HEK293 (cell line): Measurements from ENCODE around the gene TFE3.

Source experiments
- AEBP2 ChIP-seq: fragments of 450-650 bp; formaldehyde crosslinking; IDR thresholded peaks from 2 replicates; pipeline ENCODE4 v1.5.1; 2016; ENCODE audit warnings: missing biosample characterization, missing genetic modification characterization, borderline replicate concordance
- HOXD13 ChIP-seq: sonication (generic); formaldehyde crosslinking; IDR thresholded peaks from 2 replicates; pipeline ENCODE4 v1.8.0; 2022; ENCODE audit warnings: missing genetic modification reagents, borderline replicate concordance
- PBX3 ChIP-seq: sonication (generic); formaldehyde crosslinking; IDR thresholded peaks from 2 replicates; pipeline ENCODE4 v1.8.1; 2022; ENCODE audit warnings: mild to moderate bottlenecking, moderate library complexity, missing genetic modification reagents
- PRDM4 ChIP-seq: fragments of 450-650 bp; formaldehyde crosslinking; IDR thresholded peaks from 2 replicates; pipeline ENCODE4 v1.5.1; 2017; ENCODE audit warnings: missing biosample characterization, missing genetic modification characterization
- WT1 ChIP-seq: fragments of 450-650 bp; formaldehyde crosslinking; IDR thresholded peaks from 2 replicates; pipeline ENCODE4 v1.5.1; 2016; ENCODE audit warnings: missing biosample characterization, missing genetic modification characterization
- ZBTB17 ChIP-seq: fragments of 450-650 bp; formaldehyde crosslinking; IDR thresholded peaks from 2 replicates; pipeline ENCODE4 v1.5.1; 2016; ENCODE audit warnings: missing biosample characterization, missing genetic modification characterization
- ZBTB21 ChIP-seq: fragments of 450-650 bp; formaldehyde crosslinking; IDR thresholded peaks from 2 replicates; pipeline ENCODE4 v1.5.1; 2017; ENCODE audit warnings: missing biosample characterization, missing genetic modification characterization
- ZFP3 ChIP-seq: fragments of 450-650 bp; formaldehyde crosslinking; IDR thresholded peaks from 2 replicates; pipeline ENCODE4 v1.5.1; 2016; ENCODE audit warnings: low read depth, missing biosample characterization, missing genetic modification characterization
- ZNF10 ChIP-seq: fragments of 450-650 bp; formaldehyde crosslinking; IDR thresholded peaks from 2 replicates; pipeline ENCODE4 v1.5.1; 2017; ENCODE audit warnings: missing biosample characterization, missing genetic modification characterization
- ZNF121 ChIP-seq: fragments of 450-650 bp; formaldehyde crosslinking; IDR thresholded peaks from 2 replicates; pipeline ENCODE4 v1.5.1; 2016; ENCODE audit warnings: missing biosample characterization, missing genetic modification characterization
- ZNF132 ChIP-seq: fragments of 450-650 bp; formaldehyde crosslinking; IDR thresholded peaks from 2 replicates; pipeline ENCODE4 v1.5.1; 2017; ENCODE audit warnings: missing biosample characterization, missing genetic modification characterization, borderline replicate concordance
- ZNF140 ChIP-seq: fragments of 450-650 bp; formaldehyde crosslinking; IDR thresholded peaks from 2 replicates; pipeline ENCODE4 v1.5.1; 2016; ENCODE audit warnings: missing biosample characterization, missing genetic modification characterization
- ZNF18 ChIP-seq: fragments of 450-650 bp; formaldehyde crosslinking; IDR thresholded peaks from 2 replicates; pipeline ENCODE4 v1.5.1; 2016; ENCODE audit warnings: missing biosample characterization, missing genetic modification characterization
- ZNF2 ChIP-seq: fragments of 450-650 bp; formaldehyde crosslinking; IDR thresholded peaks from 2 replicates; pipeline ENCODE4 v1.5.1; 2016; ENCODE audit warnings: missing biosample characterization, missing genetic modification characterization
- ZNF202 ChIP-seq: fragments of 450-650 bp; formaldehyde crosslinking; IDR thresholded peaks from 2 replicates; pipeline ENCODE4 v1.5.1; 2016; ENCODE audit warnings: missing biosample characterization, missing genetic modification characterization, borderline replicate concordance
- ZNF214 ChIP-seq: fragments of 450-650 bp; formaldehyde crosslinking; IDR thresholded peaks from 2 replicates; pipeline ENCODE4 v1.5.1; 2017; ENCODE audit warnings: missing biosample characterization, mild to moderate bottlenecking, missing genetic modification characterization, borderline replicate concordance
- ZNF23 ChIP-seq: fragments of 450-650 bp; formaldehyde crosslinking; IDR thresholded peaks from 2 replicates; pipeline ENCODE4 v1.5.1; 2016; ENCODE audit warnings: missing biosample characterization, missing genetic modification characterization, borderline replicate concordance
- ZNF391 ChIP-seq: fragments of 450-650 bp; formaldehyde crosslinking; IDR thresholded peaks from 2 replicates; pipeline ENCODE4 v1.5.1; 2016; ENCODE audit warnings: low read depth, missing biosample characterization, missing genetic modification characterization, borderline replicate concordance
- ZNF426 ChIP-seq: fragments of 450-650 bp; formaldehyde crosslinking; IDR thresholded peaks from 2 replicates; pipeline ENCODE4 v1.5.1; 2017; ENCODE audit warnings: missing biosample characterization, missing genetic modification characterization, mild to moderate bottlenecking, inconsistent platforms, moderate library complexity
- ZNF48 ChIP-seq: fragments of 450-650 bp; formaldehyde crosslinking; IDR thresholded peaks from 2 replicates; pipeline ENCODE4 v1.5.1; 2016; ENCODE audit warnings: missing biosample characterization, missing genetic modification characterization
- ZNF510 ChIP-seq: fragments of 450-650 bp; formaldehyde crosslinking; IDR thresholded peaks from 2 replicates; pipeline ENCODE4 v1.5.1; 2018; ENCODE audit warnings: mild to moderate bottlenecking, missing genetic modification characterization, missing biosample characterization; ENCODE audit not compliant: insufficient replicate concordance
- ZNF624 ChIP-seq: fragments of 450-650 bp; formaldehyde crosslinking; IDR thresholded peaks from 2 replicates; pipeline ENCODE4 v1.5.1; 2017; ENCODE audit warnings: missing biosample characterization, missing genetic modification characterization
- ZNF639 ChIP-seq: fragments of 450-650 bp; formaldehyde crosslinking; IDR thresholded peaks from 2 replicates; pipeline ENCODE4 v1.5.1; 2016; ENCODE audit warnings: missing biosample characterization, missing genetic modification characterization
- ZNF658 ChIP-seq: fragments of 450-650 bp; formaldehyde crosslinking; IDR thresholded peaks from 2 replicates; pipeline ENCODE4; 2016; ENCODE audit warnings: missing biosample characterization, missing genetic modification characterization
- ZNF704 ChIP-seq: fragments of 450-650 bp; formaldehyde crosslinking; IDR thresholded peaks from 2 replicates; pipeline ENCODE4 v1.5.1; 2016; ENCODE audit warnings: missing biosample characterization, missing genetic modification characterization
- ZNF747 ChIP-seq: fragments of 450-650 bp; formaldehyde crosslinking; IDR thresholded peaks from 2 replicates; pipeline ENCODE4 v1.5.1; 2016; ENCODE audit warnings: missing biosample characterization, missing genetic modification characterization
- ZSCAN5A ChIP-seq: fragments of 450-650 bp; formaldehyde crosslinking; IDR thresholded peaks from 2 replicates; pipeline ENCODE4 v1.5.1; 2016; ENCODE audit warnings: missing biosample characterization, missing genetic modification characterization

Gene TFE3

GRCh38 chrX:49043220-49043986 is at the start of gene TFE3 (continued):
- TF ChIP-seq ZNF639 (tag by site-specific recombination) (0 out of 2 replicates have a peak, but pooled peaks have one; percentile 41), WT1 (peak; percentile 55; the same call in 1 of the 2 replicates), HOXD13 (CRISPR knock-in tag) (no peak), ZNF426 (tag by site-specific recombination) (no peak), ZNF391 (tag by site-specific recombination) (no peak), ZNF140 (tag by site-specific recombination) (no peak), ZBTB21 (no peak), PRDM4 (tag by site-specific recombination) (peak; percentile 65; the same call in 1 of the 2 replicates), PBX3 (no peak), ZSCAN5A (no peak), ZNF704 (no peak), ZNF747 (tag by site-specific recombination) (no peak), ZFP3 (no peak), ZNF624 (tag by site-specific recombination) (no peak), ZNF658 (tag by site-specific recombination) (no peak), ZNF214 (tag by site-specific recombination) (no peak), ZNF10 (no peak), ZNF18 (tag by site-specific recombination) (no peak), ZNF132 (tag by site-specific recombination) (no peak), AEBP2 (tag by site-specific recombination) (no peak), ZNF23 (tag by site-specific recombination) (no peak), ZNF48 (tag by site-specific recombination) (no peak), ZNF202 (tag by site-specific recombination) (no peak), ZBTB17 (peak; percentile 73), ZNF510 (tag by site-specific recombination) (no peak), ZNF121 (tag by site-specific recombination) (no peak), ZNF2 (no peak)
